Smooth muscle cell (in vitro differentiated cells): ENCODE measurements around the gene TRERF1. TPM values are rescaled to one million over a fixed set of nuclear protein-coding genes. Genes with fewer than 3 reads are reported as not detected.

Source experiments
- DNase-seq: peaks from one replicate; lab custom pipeline; 2025; ENCODE audit not compliant: unreplicated experiment; lab: John Stamatoyannopoulos, UW
- H2AFZ ChIP-seq: fragments of 200-600 bp; sonication (generic); 2 replicates; pipeline ENCODE4 v1.6.0; 2016; ENCODE audit warnings: antibody characterized with exemption, low read depth, mild to moderate bottlenecking
- H3F3A ChIP-seq: fragments of 200-600 bp; sonication (generic); 2 replicates; pipeline ENCODE4 v1.6.0; 2017; ENCODE audit warnings: antibody characterized with exemption, low read depth
- H3K27ac ChIP-seq: fragments of 200-600 bp; sonication (generic); 2 replicates; pipeline ENCODE4 v1.5.1; 2016; ENCODE audit warnings: low read depth, mild to moderate bottlenecking
- H3K27me3 ChIP-seq: fragments of 200-600 bp; sonication (generic); 2 replicates; pipeline ENCODE4 v1.6.1; 2016; ENCODE audit warnings: low read depth, mild to moderate bottlenecking
- H3K36me3 ChIP-seq: fragments of 200-600 bp; sonication (generic); 2 replicates; pipeline ENCODE4 v1.5.1; 2016; ENCODE audit warnings: low read depth
- H3K4me1 ChIP-seq: fragments of 200-600 bp; sonication (generic); 2 replicates; pipeline ENCODE4 v1.5.1; 2016; ENCODE audit warnings: low read depth
- H3K4me2 ChIP-seq: fragments of 200-600 bp; sonication (generic); 2 replicates; pipeline ENCODE4 v1.6.0; 2016; ENCODE audit warnings: mild to moderate bottlenecking
- H3K4me3 ChIP-seq: fragments of 200-600 bp; sonication (generic); 2 replicates; pipeline ENCODE4 v1.5.1; 2016; ENCODE audit warnings: mild to moderate bottlenecking
- H3K79me2 ChIP-seq: fragments of 200-600 bp; sonication (generic); 2 replicates; pipeline ENCODE4 v1.6.0; 2016; ENCODE audit warnings: low read depth, mild to moderate bottlenecking
- H3K9ac ChIP-seq: fragments of 200-600 bp; sonication (generic); 2 replicates; pipeline ENCODE4 v1.6.0; 2016; ENCODE audit warnings: low read depth
- H3K9me3 ChIP-seq: fragments of 200-600 bp; sonication (generic); replicated peaks from 2 replicates; pipeline ENCODE4 v1.5.1; 2016; ENCODE audit warnings: low read depth
- H4K20me1 ChIP-seq: fragments of 200-600 bp; sonication (generic); 2 replicates; pipeline ENCODE4 v1.6.0; 2016; ENCODE audit warnings: low read depth
- CTCF ChIP-seq: fragments of 200-600 bp; sonication (generic); IDR thresholded peaks from 2 replicates; pipeline ENCODE4 v1.5.1; 2017; ENCODE audit warnings: borderline replicate concordance, mild to moderate bottlenecking, antibody characterized with exemption; ENCODE audit not compliant: insufficient read depth, poor library complexity, severe bottlenecking
- WGBS: methylation state at CpG from one replicate; pipeline ENCODE4 v1.1.7; 2016; ENCODE audit warnings: low lambda C conversion rate; 5-methylcytosine and 5-hydroxymethylcytosine counted together
- polyA plus RNA-seq: library from polyadenylated mRNA; unstranded; fragments of >200 nt; fragmentation: Nextera tagmentation; extraction: Ambion mirVana; gene quantifications from 2 replicates; pipeline ENCODE4 v1.2.1, GENCODE V29; 2016
- total RNA-seq: library from RNA; depleted of rRNA; stranded (reverse); fragments of >200 nt; gene quantifications from 2 replicates; pipeline ENCODE4 v1.2.3, GENCODE V29; 2014

Gene TRERF1
- total and polyA plus RNA-seq, 2 experiments from 2014 or later = 3.5 to 5.3 TPM

GRCh38 chr6:42388046-42388445 lies 63.7 kb downstream of the TRERF1 start:
- Histone ChIP-seq H3K4me1 (peaks cover 2% of the 10 kb centered on the region), H3K79me2 (peaks cover 3% of the 10 kb centered on the region), H2AFZ (no peak overlapping the region), H3K4me3 (no peak overlapping the region), H3K36me3 (no peaks in the 10 kb centered on the region), H3F3A (no peaks in the 10 kb centered on the region), H3K9ac (no peak overlapping the region), H4K20me1 (peaks cover 19% of the 10 kb centered on the region), H3K4me2 (no peak overlapping the region), H3K27ac (no peak overlapping the region), H3K27me3 (no peaks in the 10 kb centered on the region), H3K9me3 (no peaks in the 10 kb centered on the region)
- TF ChIP-seq CTCF = no peak
- 93% methylated on average over 4 of the region's 4 CpGs for WGBS
- no peak for DNase-seq

- Histone ChIP-seq H3K4me2 (no peak overlapping the region), H2AFZ (no peak overlapping the region), H3K9ac (no peak overlapping the region), H3K9me3 (no peaks in the 10 kb centered on the region), H3F3A (no peaks in the 10 kb centered on the region), H3K4me3 (no peak overlapping the region), H3K4me1 (peaks cover 2% of the 10 kb centered on the region), H3K27ac (no peak overlapping the region), H3K79me2 (peaks cover 3% of the 10 kb centered on the region), H3K36me3 (no peaks in the 10 kb centered on the region), H3K27me3 (no peaks in the 10 kb centered on the region), H4K20me1 (peaks cover 17% of the 10 kb centered on the region)
- WGBS = 94% methylated on average over 4 of the region's 4 CpGs
- DNase-seq = no peak
- TF ChIP-seq CTCF = no peak
Observed at GRCh38 chr6:42387336-42387735, 64.4 kb downstream of the TRERF1 start.

GRCh38 chr6:42385339-42385738 lies 66.4 kb downstream of the TRERF1 start:
- Histone ChIP-seq H3K4me1 (peaks cover 2% of the 10 kb centered on the region), H3K4me3 (no peak overlapping the region), H3K9me3 (no peaks in the 10 kb centered on the region), H3K27ac (no peak overlapping the region), H3K36me3 (no peaks in the 10 kb centered on the region), H3K9ac (no peak overlapping the region), H3F3A (no peaks in the 10 kb centered on the region), H2AFZ (no peak overlapping the region), H3K4me2 (no peak overlapping the region), H3K27me3 (no peaks in the 10 kb centered on the region), H4K20me1 (peaks cover 17% of the 10 kb centered on the region), H3K79me2 (peaks cover 3% of the 10 kb centered on the region)
- 94% methylated on average over 5 of the region's 5 CpGs for WGBS
- no peak for DNase-seq
- no peak for TF ChIP-seq CTCF

GRCh38 chr6:42383421-42384205 lies 68.1 kb downstream of the TRERF1 start:
- H3K27me3 ChIP-seq = no peaks in the 10 kb centered on the region
- H3K9ac ChIP-seq = no peak overlapping the region
- no peaks in the 10 kb centered on the region for H3F3A ChIP-seq
- H3K4me2 ChIP-seq = no peak overlapping the region
- peaks cover 2% of the 10 kb centered on the region for H3K79me2 ChIP-seq
- no peaks in the 10 kb centered on the region for H3K36me3 ChIP-seq
- H3K9me3 ChIP-seq = no peaks in the 10 kb centered on the region
- no peak for TF ChIP-seq CTCF
- no peak overlapping the region for H3K27ac ChIP-seq
- no peak overlapping the region for H3K4me3 ChIP-seq
- WGBS = 91% methylated on average over 6 of the region's 6 CpGs
- peaks cover 6% of the 10 kb centered on the region for H4K20me1 ChIP-seq
- no peak overlapping the region for H2AFZ ChIP-seq
- no peaks in the 10 kb centered on the region for H3K4me1 ChIP-seq
- no peak for DNase-seq
